Measurements from ENCODE around the gene REV3L.
A peak's percentile ranks its signal among the peaks of the same experiment; 100 is the strongest.
"Not testable (repeated sequence)": the region's sequence is repeated elsewhere in the genome, so short reads cannot be mapped to it uniquely, and the experiment has no call there.

REV3L gene

DNA sequence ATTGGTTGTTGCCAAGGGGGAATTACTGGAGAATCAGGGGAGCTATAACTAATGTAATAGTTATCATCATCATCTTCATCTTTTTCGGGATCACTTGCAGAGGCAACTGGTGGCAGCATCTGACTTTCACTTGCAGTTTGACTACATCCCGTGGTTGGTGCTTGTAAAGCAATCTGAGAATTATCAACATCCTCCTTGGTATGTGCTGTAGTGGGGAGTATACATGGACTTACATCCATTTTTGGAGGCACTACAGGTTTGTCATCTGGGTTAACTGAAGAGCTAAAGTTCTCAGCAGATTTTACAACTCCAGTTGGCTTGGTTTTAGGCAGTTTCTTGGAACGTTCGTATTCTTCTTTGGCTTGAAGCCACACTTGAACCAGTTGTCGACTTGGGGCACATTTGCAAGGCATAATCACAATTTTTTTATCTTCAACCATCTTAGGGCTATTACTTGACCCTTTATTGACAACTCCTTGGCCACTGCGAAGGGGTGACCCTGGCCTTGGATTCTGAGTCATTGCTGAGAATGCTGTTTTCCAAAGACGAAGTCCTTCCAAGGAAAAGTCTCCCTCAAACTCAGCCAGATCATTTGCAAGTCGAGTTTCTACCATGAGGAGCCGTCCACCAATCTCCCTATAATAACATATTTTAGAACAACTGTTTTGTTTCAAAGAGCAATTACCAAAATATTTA is 115.5 kb downstream of the REV3L start:
- no peak for DNase-seq

DNA sequence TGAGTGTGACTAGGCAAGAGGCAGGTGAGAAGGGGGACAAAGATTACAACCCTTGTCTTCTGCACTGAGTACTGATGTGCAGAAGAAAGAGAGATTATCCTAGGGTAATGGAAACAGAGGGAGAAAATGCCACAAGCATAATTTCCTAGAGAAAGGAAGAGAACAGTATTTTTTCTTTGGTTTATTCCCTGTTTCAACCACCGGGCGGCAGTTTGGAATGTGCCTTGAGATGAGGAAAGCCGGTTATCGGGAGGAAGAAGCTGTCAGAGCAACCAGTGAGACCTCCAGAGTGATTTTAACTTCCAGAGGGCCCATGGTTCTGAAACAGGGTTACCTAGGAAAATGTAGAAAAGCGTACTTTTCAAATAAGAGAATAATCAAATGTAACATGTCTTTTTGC is 121.4 kb downstream of the REV3L start:
- DNase-seq, result peak; percentile 69

DNA sequence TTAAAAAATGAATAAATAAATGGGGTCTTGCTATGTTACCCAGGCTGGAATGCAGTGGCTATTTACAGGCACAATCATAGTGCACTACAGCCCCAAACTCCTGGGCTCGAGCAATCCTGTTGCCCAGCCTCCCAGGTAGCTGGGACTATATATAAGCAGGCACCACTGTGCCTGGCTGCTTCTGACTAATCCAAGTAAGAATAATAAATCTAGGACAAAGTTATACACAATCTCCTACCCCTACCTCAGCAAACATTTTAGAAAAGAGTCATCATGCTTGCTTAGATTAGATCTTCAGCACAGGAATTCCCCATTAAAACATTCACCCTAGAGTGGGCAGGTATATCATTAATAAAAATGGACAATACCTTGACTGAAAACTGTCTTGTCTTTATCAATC is 124.6 kb downstream of the REV3L start:
- no peak for DNase-seq

DNA sequence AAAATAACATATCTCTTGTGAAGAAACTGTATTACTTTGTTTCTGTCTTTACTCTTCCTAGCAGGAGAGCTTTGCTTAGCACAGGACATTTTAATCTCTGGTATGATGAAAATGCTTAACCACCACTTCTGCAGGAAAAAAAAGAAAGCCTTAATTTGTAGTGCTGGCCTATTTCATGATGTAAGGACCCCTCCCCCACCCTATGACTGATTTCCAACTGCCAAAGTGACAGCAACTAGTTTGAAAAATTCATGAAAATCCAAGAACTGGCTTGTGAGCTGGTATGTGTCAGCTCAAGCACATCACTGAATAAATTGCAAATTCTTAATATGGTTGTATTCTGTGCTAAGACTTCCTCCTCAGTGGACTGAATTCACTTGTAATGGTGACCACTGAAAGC is 125.3 kb downstream of the REV3L start:
- peak; percentile 56 for DNase-seq

DNA sequence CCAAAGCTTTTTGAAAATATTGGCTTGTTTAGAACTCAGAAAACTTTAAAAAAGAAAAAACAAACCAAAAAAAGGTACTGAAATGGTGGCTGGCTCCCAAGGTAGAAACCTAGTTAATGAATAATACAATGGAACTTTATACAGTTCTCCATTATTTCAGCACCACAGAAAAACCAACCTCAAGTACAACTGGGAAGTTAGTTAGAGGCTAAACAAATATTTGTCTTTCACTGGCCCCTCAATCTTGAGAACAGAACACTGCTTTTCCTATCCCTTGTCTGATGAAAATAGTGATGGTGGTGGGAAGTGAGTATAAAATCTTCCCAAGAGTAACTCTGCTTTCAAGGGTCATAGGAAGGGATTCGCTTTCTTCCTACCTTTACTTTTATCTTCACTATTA is 126.5 kb downstream of the REV3L start:
- no peak for DNase-seq

DNA sequence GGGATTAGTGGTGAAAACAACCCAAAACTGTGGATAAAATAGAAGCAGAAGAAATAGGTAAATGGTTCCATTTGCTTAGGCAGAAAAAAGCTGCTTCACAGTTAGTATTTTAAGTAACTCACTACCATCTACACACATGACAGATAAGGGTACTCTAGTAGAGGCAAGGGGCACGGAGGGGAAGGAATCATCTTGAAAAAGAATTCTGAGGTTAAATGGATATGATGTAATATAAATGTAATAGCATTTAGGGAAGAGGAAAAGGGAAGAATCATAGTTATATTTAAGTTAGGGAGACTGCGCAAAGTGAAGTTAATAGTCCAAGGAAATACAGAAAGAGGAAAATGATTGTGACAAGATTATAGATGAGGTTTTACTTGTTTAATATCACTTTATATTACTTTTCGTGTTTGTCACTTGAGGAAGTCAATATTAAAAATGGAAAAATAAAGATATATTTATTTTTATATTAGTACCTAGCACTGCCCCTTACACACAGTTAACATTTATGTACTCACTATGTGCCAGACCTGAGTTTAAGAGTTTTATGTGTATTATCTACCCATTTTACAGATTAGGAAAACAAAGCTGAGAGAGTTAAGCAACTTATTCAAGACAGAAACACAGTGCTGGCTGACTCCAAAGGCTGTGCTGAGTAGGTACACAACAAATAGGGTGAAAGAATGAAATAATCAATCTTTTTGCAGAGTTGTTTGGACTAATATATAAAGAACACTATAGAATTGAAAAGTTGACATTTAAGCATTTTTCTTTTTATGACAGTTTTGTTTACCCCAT is 128.1 kb downstream of the REV3L start:
- DNase-seq, result peak; percentile 85

DNA sequence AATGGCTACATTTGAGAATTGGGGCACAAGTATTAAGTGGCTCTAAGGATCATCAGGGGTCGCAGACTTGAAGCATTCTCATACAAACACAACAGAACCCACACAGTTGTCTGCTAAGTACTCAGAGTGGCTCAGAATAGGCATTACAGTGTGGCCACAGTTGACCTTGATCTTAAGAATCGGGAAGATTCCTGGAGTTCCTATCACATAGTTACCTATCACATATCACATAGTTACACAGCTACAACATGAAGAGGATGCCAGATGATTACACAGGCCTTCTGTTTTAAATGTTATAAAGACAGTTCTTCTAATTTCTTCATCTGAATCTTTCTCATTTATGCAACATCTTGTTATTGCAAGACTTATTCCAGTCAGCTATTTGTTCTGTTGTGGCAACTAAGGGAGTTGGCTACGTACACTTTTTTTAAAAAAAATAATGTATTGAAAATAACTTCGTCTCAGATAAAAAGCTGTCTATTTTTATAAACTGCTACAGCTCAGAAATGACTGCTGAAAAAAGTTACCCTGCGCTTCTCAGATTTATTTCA is 129.0 kb downstream of the REV3L start:
- no peak for DNase-seq

DNA sequence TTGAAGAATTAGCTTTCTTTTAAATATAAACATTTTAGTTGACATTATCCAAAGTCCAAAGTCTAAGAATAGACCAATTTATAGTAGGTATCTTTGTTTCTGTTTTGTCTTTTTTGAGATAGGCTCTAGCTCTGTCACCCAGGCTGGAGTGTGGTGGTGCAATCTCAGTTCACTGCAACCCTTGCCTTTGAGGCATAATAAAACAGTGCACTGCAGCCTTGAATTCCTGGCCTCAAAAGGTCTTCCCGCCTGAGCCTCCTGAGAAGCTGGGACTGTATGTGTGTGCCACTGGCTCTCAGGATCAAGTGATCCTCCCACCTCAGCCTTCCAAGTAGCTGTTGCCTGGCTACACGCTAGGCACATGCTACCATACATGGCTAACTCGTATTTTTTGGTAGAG is 135.4 kb downstream of the REV3L start:
- no peak for DNase-seq

DNA sequence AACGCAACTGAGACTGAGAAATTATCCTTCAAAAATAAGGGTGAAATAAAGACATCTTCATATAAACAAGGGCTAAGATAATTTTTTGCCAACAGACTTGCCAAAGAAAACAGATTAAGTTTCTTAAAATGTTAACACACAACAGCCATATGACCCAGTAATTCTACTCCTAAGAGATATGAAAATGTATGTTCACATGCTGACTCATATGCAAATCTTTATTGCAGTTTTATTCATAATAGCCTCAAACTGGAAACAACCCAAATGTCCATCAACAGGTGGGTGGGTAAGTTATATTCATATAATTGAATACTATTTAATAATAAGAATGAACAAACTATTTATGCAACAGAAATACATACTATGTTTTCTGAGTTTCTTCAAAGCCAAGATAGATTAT is 140.1 kb downstream of the REV3L start:
- no peak for DNase-seq

DNA sequence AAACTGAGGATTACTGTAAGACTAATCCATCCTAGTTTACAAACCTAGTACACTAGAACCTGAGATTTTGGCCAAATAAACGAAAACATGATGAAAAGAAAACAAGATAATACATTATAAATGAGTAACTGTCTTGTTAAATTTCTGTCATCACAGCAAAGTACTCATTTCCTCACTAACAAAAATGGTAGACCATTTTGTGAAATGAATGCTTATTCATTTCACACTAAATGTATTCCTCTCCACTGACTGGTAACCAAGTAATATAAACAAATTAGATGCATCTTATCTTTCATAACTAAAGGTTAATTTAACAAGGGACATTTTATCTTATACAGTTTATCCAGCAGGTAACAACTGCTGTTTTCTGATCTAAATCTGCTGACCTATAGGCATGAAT is 143.7 kb downstream of the REV3L start:
- no peak for DNase-seq

DNA sequence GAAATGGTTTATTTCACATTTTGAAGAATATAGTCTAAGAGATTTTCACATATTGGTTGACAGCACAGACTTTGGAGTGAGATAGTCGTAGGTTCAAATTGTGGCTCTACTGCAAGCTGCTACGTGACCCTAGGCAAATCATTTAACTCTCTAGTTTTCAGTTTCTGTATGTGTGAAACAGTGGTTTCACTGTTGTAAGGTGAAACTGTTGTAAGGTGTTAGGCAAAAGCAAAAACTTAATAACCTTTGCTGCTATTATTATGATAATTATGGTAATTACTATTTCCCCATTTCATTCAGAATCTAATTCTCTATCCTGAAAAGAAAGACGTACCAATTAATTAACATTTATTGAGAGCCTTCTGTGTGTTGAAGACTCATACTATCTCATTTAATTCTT is 144.2 kb downstream of the REV3L start:
- no peak for DNase-seq

DNA sequence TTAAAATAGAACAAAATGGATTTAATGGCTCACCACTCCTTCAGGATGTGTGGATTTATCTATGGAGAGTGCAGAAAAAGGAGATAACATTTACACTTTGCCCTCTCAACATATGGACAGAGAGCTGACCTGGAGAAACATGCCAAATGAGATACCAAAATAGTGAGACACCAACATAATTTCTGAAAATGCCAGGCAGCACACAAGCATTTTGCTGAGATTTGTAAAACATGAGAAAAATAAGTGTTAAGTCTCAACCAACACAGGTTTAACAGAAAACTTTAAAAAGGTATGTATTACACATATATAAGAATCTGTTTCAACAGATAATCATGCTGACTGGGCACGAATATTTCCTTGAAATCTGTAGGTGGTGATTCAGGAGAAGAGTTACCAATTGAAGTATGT is 145.2 kb downstream of the REV3L start:
- DNase-seq, result no peak

DNA sequence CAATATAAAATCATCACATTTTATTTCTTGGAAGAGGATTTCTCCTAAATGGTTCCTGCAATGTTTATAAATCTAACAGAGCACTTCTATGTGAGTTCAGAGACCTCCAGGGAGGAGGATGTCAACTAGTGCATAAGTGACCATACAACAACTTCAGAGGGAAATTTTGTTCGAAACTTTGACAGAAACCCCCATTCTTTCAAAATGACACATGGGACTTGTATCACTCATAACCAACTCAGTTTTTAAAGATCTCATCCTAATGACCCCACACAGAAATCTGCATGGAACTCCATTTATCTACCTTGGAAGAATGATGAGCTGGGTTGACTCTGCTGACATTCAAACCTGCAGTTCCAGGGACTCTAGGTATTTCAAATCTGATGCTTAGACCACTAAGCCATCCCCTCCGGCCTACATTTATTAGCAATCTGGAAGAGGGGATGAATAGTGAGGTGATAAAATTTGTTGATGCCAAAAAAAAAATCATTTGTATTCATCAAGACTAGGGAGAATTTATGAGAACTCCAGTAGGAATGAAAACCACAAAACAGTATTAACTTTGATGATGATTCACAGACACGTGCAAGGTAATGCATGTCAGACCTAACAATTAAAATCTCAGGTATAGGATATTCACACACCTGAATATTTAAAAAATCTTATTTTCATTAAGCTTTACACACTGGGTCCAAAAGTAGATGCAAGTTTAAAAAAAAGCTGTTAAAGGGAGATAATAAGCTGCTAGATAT is 153.0 kb downstream of the REV3L start:
- no peak for DNase-seq

DNA sequence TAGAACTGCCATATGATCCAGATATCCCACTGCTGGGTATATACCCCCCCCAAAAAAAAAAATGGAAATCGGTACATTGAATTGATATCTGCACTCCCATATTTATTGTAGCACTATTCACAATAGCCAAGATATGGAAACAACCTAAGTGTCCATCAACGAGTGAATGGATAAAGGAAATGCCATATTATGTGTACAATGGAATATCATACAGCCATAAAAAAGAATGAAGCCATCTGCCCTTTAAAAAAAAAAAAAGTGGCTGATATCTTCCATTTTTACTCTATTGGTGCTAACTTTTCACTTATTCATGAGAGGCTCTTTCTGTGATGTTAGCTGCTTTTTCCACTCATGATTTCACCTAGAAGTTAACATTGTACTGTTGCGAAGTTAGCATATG is 156.5 kb downstream of the REV3L start:
- no peak for DNase-seq

DNA sequence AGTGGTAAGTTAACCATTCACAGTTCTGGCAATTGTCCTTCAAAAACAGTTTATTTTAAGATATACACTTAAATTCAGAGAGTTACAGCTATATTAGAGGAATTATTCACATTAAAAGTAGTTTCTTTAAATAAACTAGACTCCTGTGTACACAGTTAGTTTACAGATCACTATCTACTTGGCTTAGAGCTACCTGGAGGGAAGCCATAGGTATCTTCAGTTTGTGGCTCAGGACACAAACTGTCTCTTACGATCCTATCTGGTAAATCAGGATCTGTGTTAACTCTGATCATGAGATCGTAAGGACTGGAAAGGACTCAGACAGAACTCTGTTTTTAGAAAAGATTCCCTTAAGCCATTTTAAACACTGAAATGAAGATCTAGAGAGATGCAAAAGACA is 160.9 kb downstream of the REV3L start:
- DNase-seq, result no peak

DNA sequence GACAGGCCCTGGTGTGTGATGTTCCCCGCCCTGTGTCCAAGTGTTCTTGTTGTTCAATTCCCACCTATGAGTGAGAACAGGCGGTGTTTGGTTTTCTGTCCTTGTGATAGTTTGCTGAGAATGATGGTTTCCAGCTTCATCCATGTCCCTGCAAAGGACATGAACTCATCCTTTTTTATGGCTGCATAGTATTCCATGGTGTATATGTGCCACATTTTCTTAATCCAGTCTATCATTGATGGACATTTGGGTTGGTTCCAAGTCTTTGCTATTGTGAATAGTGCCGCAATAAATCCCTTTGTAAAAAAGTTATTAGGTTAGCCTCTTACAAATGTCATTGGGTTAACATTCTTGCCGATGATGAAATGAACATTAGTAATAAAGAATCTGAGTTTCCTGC is 175.1 kb downstream of the REV3L start:
- DNase-seq, result not testable (repeated sequence)

DNA sequence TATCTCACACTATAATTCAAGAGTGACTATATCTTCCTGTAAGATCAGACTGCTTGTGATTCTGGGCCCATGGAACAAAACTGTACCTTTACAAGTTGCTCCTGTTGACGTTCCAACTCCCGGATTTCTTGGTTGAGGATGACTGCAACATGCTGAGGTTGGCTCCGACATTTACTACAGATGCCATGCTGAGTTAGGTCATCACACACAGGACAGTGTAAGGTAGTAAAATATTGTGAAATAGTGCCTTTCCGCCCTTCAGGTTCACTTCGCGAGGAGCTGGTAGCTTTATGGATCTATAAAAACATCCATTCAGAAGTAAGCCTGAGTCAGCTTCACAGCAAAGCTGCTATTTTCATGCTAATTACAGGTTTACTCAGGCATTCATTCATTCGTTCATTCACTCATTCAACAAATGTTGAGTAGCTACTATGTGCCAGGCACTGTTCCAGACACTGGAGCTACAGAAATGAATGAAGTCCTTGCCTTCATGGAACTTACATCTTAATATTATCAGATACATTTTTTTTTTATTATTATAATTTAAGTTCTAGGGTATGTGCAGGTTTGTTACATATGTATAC is 175.7 kb downstream of the REV3L start:
- no peak for DNase-seq

DNA sequence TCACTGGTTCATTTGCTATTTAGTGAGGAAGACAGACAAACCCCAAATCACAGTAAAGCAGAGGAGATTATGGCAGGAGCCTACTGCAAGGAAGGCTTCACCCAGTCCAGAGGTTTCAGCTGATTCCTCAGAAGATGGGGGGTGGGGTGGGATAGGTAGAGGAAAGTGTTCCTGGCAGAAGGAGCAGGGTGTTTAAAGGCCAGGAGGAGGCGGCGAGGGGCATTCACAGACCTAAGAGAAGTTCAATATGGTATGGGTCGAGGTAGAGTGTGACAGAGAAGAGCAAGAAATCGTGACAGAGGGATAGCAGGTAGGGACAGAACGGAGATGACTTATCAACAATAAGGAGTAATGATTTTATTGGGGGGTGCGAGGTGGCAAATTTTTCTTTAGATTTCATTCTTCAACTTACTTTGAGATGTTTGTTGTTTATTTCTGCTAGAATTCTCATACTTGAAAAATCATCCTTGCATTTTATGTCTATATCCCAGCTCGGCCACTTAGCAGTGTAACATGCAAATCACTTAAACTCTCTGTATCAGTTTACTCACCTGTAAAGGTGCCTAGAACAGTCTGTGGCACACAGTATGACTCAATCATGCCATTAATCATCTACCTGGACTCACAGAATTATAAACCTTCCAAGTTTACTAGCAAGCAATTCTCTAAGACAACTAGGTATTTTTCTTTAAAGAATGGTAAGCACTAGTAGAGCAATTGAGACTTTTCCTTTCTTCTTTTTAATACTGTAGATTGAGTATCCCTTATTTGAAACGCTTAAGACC is 176.7 kb downstream of the REV3L start:
- DNase-seq, result no peak

DNA sequence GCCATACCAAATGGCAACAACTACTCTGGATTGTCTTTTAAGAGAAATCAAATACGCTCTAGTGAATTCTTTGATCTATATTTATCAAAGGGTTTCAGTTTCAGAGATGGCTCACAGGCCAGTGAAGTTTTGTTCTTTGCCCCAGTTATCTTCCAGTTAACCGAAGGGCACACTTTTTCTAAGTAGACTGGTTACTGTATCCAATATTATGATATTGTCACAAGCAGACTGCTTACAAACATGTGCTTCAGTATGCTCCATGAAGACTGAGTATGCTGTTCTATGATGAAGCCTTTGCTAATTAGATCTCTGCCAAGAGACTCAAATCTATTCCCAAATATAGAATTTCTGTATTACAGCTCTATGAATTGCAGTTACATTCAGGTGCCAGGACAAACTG is 181.1 kb downstream of the REV3L start:
- DNase-seq, result no peak

DNA sequence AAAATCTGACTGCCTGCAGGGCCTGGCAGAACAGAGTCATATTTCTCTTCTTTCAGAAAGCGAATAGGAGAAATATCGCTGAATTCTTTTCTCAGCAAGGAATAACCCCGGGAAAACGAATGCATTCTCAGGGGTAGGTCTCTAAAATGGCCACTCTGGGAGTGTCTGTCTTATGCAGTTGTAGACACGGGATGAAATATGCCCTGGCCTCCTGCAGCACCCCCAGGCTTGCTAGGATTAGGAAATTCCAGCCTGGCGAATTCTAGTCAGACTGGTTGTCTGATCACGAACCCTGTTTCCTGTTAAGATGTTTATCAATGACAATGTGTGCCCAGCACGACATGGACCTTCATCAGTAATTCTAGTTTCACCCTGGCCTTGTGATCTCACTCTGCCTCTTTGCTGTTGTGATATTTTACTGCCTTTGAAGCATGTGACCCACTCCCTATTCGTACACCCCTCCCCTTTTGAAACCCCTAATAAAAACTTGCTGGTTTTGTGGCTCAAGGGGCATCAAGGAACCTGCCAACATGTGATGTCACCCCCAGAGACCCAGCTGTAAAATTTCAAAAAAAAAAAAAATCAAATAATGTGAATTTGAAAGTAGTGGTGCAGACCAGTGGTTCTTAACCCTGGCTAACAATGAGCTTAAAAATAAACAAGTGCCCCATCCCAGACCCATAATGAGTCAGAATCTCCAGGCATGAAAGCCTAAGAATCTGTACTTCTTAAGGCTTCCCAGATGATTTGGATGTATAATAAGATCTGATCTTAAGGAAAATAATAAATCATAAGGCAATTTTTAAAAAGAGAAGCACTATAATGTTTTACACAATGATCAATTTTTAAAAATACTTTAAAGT is 181.8 kb downstream of the REV3L start:
- not testable (repeated sequence) for DNase-seq

DNA sequence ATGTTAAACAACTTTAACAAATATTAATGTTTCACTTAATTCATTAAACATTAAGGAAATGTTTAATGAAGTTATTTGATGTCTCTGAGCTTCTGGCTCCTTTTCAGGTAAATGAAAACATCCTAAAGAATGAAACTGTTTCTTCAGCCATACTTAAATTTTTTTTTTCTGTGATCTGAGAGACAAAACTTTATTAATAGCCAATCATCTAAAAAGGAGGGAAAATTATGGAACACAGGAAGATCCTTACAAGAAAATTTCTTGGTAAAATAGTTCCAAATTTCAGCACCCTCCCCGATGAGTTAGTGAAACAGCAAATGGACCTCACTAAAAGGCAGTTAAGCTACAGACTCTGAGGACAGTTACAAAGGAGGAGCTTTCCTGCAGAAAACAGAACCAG is 185.2 kb downstream of the REV3L start:
- DNase-seq, result no peak

Data from OCI-M1 (cell line).